Measurements from ENCODE around the gene VGLL4. TPM values are rescaled to one million over a fixed set of nuclear protein-coding genes. Genes with fewer than 3 reads are reported as not detected.

The VGLL4 gene
- total RNA-seq, 4 donors from 2014 or later: 53.4 to 128 (median 58.2) TPM

GRCh38 chr3:11567516-11568467, 75.9 kb downstream of the VGLL4 start:
- Histone ChIP-seq H3K27ac (peak overlapping the region; percentile 76 to 85 (median 84)), H3K9me3 (no peaks in the 10 kb centered on the region), H3K27me3 (no peaks in the 10 kb centered on the region), H3K4me3 (peak overlapping the region in 1 of 2 donors; percentile 39), H3K36me3 (peaks cover 0 to 39% of the 10 kb centered on the region in 2 donors), H3K4me1 (peaks cover 0 to 84% (median 27%) of the 10 kb centered on the region in 3 donors)
- TF ChIP-seq EP300 (IDR thresholded peaks at IDR 0.05) (no peak), POLR2A (IDR thresholded peaks at IDR 0.05) (no peak), CTCF (IDR thresholded peaks at IDR 0.05) (no peak), POLR2AphosphoS5 (IDR thresholded peaks at IDR 0.05) (no peak)
- 72 to 89% methylated on average over 9 to 13 of the region's 27 CpGs for WGBS, 2 donors (ENCODE audit: low coverage in 1 of 2)
- peak; percentile 38 for ATAC-seq

GRCh38 chr3:11566916-11567315, 76.8 kb downstream of the VGLL4 start:
- H3K36me3 ChIP-seq: peaks cover 0 to 48% of the 10 kb centered on the region in 2 donors
- no peak for ATAC-seq
- no peak overlapping the region for H3K4me3 ChIP-seq
- H3K27me3 ChIP-seq: no peaks in the 10 kb centered on the region
- WGBS, 2 donors (ENCODE audit: low coverage in 1 of 2): 80 to 94% methylated on average over 1 to 6 of the region's 17 CpGs
- no peaks in the 10 kb centered on the region for H3K9me3 ChIP-seq
- peaks cover 0 to 93% (median 27%) of the 10 kb centered on the region in 3 donors for H3K4me1 ChIP-seq
- TF ChIP-seq CTCF (IDR thresholded peaks at IDR 0.05): no peak
- no peak for TF ChIP-seq EP300 (IDR thresholded peaks at IDR 0.05)
- no peak for TF ChIP-seq POLR2AphosphoS5 (IDR thresholded peaks at IDR 0.05)
- TF ChIP-seq POLR2A (IDR thresholded peaks at IDR 0.05): no peak
- H3K27ac ChIP-seq: peak overlapping the region in 2 of 4 donors; percentile 20 to 83

GRCh38 chr3:11566478-11566877, 77.2 kb downstream of the VGLL4 start:
- H3K9me3 ChIP-seq: no peaks in the 10 kb centered on the region
- no peak for ATAC-seq
- H3K4me3 ChIP-seq: no peak overlapping the region
- H3K4me1 ChIP-seq: peaks cover 0 to 97% (median 28%) of the 10 kb centered on the region in 3 donors
- no peaks in the 10 kb centered on the region for H3K27me3 ChIP-seq
- H3K36me3 ChIP-seq: peaks cover 0 to 48% of the 10 kb centered on the region in 2 donors
- 94 to 96% methylated on average over 4 to 16 of the region's 20 CpGs for WGBS, 2 donors (ENCODE audit: low coverage in 1 of 2)
- no peak for TF ChIP-seq CTCF (IDR thresholded peaks at IDR 0.05)
- no peak for TF ChIP-seq EP300 (IDR thresholded peaks at IDR 0.05)
- TF ChIP-seq POLR2A (IDR thresholded peaks at IDR 0.05): no peak
- no peak for TF ChIP-seq POLR2AphosphoS5 (IDR thresholded peaks at IDR 0.05)
- H3K27ac ChIP-seq: peak overlapping the region in 1 of 4 donors; percentile 83

- Histone ChIP-seq H3K36me3 (peaks cover 0 to 48% of the 10 kb centered on the region in 2 donors), H3K27ac (no peak overlapping the region), H3K4me3 (no peak overlapping the region), H3K27me3 (no peaks in the 10 kb centered on the region), H3K4me1 (peaks cover 0 to 98% (median 33%) of the 10 kb centered on the region in 3 donors), H3K9me3 (no peaks in the 10 kb centered on the region)
- ATAC-seq: no peak
- 98 to 100% methylated on average over 7 to 9 of the region's 9 CpGs for WGBS, 2 donors (ENCODE audit: low coverage in 1 of 2)
- no peak for TF ChIP-seq EP300 (IDR thresholded peaks at IDR 0.05)
- no peak for TF ChIP-seq POLR2AphosphoS5 (IDR thresholded peaks at IDR 0.05)
- no peak for TF ChIP-seq POLR2A (IDR thresholded peaks at IDR 0.05)
- TF ChIP-seq CTCF (IDR thresholded peaks at IDR 0.05): no peak
These were observed 77.8 kb downstream of the VGLL4 start for GRCh38 chr3:11565932-11566331.

Measured in gastroesophageal sphincter (tissue), 4 donors.